Measurements from ENCODE around the gene AP1S1.

Gene AP1S1

GRCh38 chr7:101169110-101169837, 15.0 kb downstream of the AP1S1 start:
- Mint-ChIP-seq H3K36me3 (ENCODE audit: low read depth) (no peaks in the 10 kb centered on the region), H3K9me3 (no peaks in the 10 kb centered on the region), H3K4me3 (peak overlapping the region; percentile 60), H3K27me3 (peaks cover 92% of the 10 kb centered on the region), H3K27ac (peak overlapping the region; percentile 17), H3K4me1 (ENCODE audit: low read depth) (peaks cover 81% of the 10 kb centered on the region)
- no peak for DNase-seq

- Mint-ChIP-seq H3K27ac (no peak overlapping the region), H3K9me3 (no peaks in the 10 kb centered on the region), H3K4me1 (ENCODE audit: low read depth) (peaks cover 79% of the 10 kb centered on the region), H3K27me3 (peaks cover 93% of the 10 kb centered on the region), H3K36me3 (ENCODE audit: low read depth) (no peaks in the 10 kb centered on the region), H3K4me3 (peak overlapping the region; percentile 60)
- peak; percentile 89 for DNase-seq
Observed at GRCh38 chr7:101169838-101170551, 15.7 kb downstream of the AP1S1 start.

DNA sequence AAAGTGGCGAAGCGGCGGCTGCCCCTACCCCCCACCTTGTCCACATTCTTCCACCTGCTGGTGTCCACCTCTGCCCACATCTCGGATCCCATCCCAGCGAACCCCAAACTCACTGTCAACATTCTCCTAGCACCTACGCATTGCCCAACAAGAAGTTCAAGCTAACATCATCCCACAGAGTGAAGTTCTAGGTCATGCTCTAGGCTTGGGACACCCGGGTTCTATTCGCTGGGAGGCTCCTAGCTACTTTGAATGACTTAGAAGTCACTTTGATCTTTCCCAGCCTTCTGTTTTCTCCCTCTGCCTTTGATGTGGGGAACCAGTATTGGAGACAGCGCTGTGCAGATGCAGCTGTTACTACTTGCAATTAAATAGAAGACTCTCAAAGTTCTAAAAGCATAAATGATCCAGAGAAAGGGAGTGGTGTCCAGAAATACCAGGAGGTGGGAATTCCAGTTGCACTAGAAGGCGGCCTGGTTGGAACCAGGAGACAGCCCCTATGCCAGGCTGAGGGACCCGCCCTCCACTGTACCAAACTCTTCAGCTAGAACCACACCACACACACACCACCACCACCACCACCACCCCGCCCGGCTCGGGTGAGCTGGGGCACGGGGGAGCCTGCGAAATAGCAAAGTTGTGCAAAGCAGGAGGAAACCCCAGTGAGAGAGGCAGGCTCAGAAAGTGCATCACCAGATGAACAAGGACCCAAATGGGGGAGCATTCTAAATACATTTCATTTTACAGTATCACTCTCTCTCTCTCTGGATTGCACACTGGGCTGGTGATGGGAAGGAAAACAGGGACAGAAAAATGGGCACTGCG, 16.6 kb downstream of the AP1S1 start:
- no peak overlapping the region for H3K27ac Mint-ChIP-seq
- no peaks in the 10 kb centered on the region for H3K9me3 Mint-ChIP-seq
- no peak for DNase-seq
- no peak overlapping the region for H3K4me3 Mint-ChIP-seq
- peaks cover 93% of the 10 kb centered on the region for H3K27me3 Mint-ChIP-seq
- no peaks in the 10 kb centered on the region for H3K36me3 Mint-ChIP-seq (ENCODE audit: low read depth)
- H3K4me1 Mint-ChIP-seq (ENCODE audit: low read depth): peaks cover 72% of the 10 kb centered on the region

- no peak for DNase-seq
- Mint-ChIP-seq H3K27me3 (peaks cover 92% of the 10 kb centered on the region), H3K36me3 (ENCODE audit: low read depth) (no peaks in the 10 kb centered on the region), H3K4me3 (no peak overlapping the region), H3K27ac (no peak overlapping the region), H3K4me1 (ENCODE audit: low read depth) (peaks cover 67% of the 10 kb centered on the region), H3K9me3 (no peaks in the 10 kb centered on the region)
Observed at GRCh38 chr7:101171442-101171837, 17.2 kb downstream of the AP1S1 start.

- DNase-seq: no peak
- H3K9me3 Mint-ChIP-seq: no peaks in the 10 kb centered on the region
- peaks cover 61% of the 10 kb centered on the region for H3K4me1 Mint-ChIP-seq (ENCODE audit: low read depth)
- H3K36me3 Mint-ChIP-seq (ENCODE audit: low read depth): no peaks in the 10 kb centered on the region
- H3K4me3 Mint-ChIP-seq: peak overlapping the region; percentile 8
- no peak overlapping the region for H3K27ac Mint-ChIP-seq
- H3K27me3 Mint-ChIP-seq: peaks cover 93% of the 10 kb centered on the region
Observed at GRCh38 chr7:101172005-101172853, 18.0 kb downstream of the AP1S1 start.

DNA sequence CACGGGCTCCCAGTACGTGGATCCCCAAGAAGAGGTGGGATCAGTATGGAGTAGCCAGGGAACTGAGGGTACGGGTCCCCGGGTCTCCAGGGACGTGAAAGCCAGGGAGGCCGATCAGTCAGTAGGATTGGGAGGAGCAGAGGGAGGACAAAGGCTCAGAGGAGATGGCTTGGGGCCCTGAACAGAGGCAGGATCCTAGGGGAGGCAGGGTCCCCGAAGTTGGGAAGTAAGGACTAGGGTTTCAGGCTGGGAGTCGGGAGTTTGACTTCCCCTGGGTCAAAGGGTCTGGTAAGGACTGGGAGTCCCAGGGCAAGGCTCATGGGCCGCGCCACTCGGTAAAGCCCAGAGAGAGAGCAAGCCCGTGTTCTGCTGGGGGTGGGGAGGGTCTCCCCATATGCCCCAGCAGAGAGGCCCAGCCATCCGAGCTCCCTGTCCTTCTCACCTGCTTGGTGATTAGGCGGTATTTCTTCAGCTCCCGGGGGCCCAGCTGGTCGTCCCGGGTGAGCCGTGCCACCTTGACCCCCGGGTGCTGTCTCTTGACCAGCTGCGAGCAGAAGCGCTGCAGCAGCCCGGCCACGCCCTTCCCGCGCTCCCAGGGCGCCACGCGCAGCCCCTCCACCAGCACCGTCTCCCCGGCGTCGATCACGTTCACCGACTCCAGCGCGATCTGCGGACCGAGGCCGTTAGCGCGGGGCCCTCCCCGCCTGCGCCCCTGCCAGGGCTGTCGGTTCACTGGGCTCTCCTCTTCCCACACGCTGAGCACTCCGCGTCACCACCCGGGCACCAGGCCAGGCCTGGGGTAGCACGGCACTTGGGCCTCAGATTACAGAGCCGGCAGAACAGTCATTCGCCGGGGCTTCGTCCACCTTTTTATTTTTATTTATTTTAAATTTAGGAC, 18.8 kb downstream of the AP1S1 start:
- Mint-ChIP-seq H3K36me3 (ENCODE audit: low read depth) (no peaks in the 10 kb centered on the region), H3K27ac (no peak overlapping the region), H3K4me1 (ENCODE audit: low read depth) (peaks cover 56% of the 10 kb centered on the region), H3K4me3 (no peak overlapping the region), H3K27me3 (peaks cover 93% of the 10 kb centered on the region), H3K9me3 (no peaks in the 10 kb centered on the region)
- no peak for DNase-seq

- no peaks in the 10 kb centered on the region for H3K36me3 Mint-ChIP-seq (ENCODE audit: low read depth)
- peaks cover 50% of the 10 kb centered on the region for H3K4me1 Mint-ChIP-seq (ENCODE audit: low read depth)
Observed at GRCh38 chr7:101173752-101174244, 19.5 kb downstream of the AP1S1 start.

DNA sequence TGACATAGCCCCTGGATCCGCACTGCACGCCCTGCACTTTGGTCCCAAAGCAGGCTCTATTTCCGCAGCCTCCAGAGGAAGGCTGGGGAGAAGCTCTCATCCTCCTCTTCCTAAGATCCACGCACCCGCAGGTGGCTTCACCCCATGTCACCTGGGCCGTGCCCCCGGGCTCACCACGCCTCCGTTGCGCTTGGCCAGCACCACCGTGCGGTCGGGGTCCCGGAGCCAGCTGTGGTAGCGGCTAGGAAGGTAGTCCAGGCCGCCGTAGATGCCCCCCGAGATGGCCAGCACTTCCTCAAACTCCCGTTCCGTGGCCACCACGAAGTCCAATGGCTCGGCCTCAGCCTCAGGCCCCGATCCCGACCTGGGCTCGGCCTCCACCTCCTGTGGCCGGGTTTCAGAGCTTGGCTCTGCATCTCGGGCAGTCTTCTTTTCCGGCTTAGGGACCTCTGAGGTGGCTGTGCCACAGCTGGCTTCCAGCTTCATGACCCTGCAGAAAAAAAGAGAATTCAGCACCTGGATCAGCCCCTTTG, 20.1 kb downstream of the AP1S1 start:
- Mint-ChIP-seq H3K27ac (no peak overlapping the region), H3K4me1 (ENCODE audit: low read depth) (peaks cover 49% of the 10 kb centered on the region), H3K9me3 (no peaks in the 10 kb centered on the region), H3K4me3 (peak overlapping the region; percentile 26), H3K27me3 (peaks cover 90% of the 10 kb centered on the region), H3K36me3 (ENCODE audit: low read depth) (no peaks in the 10 kb centered on the region)
- DNase-seq: no peak

More at GRCh38 chr7:101173752-101174244, 19.5 kb downstream of the AP1S1 start:
- H3K9me3 Mint-ChIP-seq: no peaks in the 10 kb centered on the region
- H3K27ac Mint-ChIP-seq: no peak overlapping the region
- peak overlapping the region; percentile 26 for H3K4me3 Mint-ChIP-seq
- DNase-seq: peak; percentile 84
- peaks cover 90% of the 10 kb centered on the region for H3K27me3 Mint-ChIP-seq

GRCh38 chr7:101175664-101176063, 21.4 kb downstream of the AP1S1 start:
- Mint-ChIP-seq H3K27ac (no peak overlapping the region), H3K36me3 (ENCODE audit: low read depth) (no peaks in the 10 kb centered on the region), H3K4me3 (no peak overlapping the region), H3K27me3 (peaks cover 84% of the 10 kb centered on the region), H3K4me1 (ENCODE audit: low read depth) (peaks cover 43% of the 10 kb centered on the region), H3K9me3 (no peaks in the 10 kb centered on the region)
- DNase-seq: no peak

GRCh38 chr7:101177644-101178043, 23.4 kb downstream of the AP1S1 start:
- Mint-ChIP-seq H3K9me3 (no peaks in the 10 kb centered on the region), H3K36me3 (ENCODE audit: low read depth) (no peaks in the 10 kb centered on the region), H3K27ac (no peak overlapping the region), H3K4me3 (no peak overlapping the region), H3K4me1 (ENCODE audit: low read depth) (peaks cover 30% of the 10 kb centered on the region), H3K27me3 (peaks cover 84% of the 10 kb centered on the region)
- no peak for DNase-seq

- no peaks in the 10 kb centered on the region for H3K9me3 Mint-ChIP-seq
- H3K27ac Mint-ChIP-seq: no peak overlapping the region
- H3K4me3 Mint-ChIP-seq: no peak overlapping the region
- H3K27me3 Mint-ChIP-seq: peaks cover 73% of the 10 kb centered on the region
- H3K4me1 Mint-ChIP-seq (ENCODE audit: low read depth): peaks cover 18% of the 10 kb centered on the region
- no peak for DNase-seq
- H3K36me3 Mint-ChIP-seq (ENCODE audit: low read depth): no peaks in the 10 kb centered on the region
Observed at GRCh38 chr7:101179117-101179516, 24.8 kb downstream of the AP1S1 start.

GRCh38 chr7:101179713-101180112, 25.4 kb downstream of the AP1S1 start:
- Mint-ChIP-seq H3K4me3 (no peak overlapping the region), H3K4me1 (ENCODE audit: low read depth) (peaks cover 13% of the 10 kb centered on the region), H3K27me3 (peaks cover 71% of the 10 kb centered on the region), H3K27ac (no peak overlapping the region), H3K36me3 (ENCODE audit: low read depth) (no peaks in the 10 kb centered on the region), H3K9me3 (no peaks in the 10 kb centered on the region)
- DNase-seq: no peak

Data from activated T-cell treated with anti-CD3 and anti-CD28 coated beads, Interleukin-2, amount 50 U/mL, for 24 hours (primary cell).